Measurements from ENCODE around the gene RGL3. TPM values are rescaled to one million over a fixed set of nuclear protein-coding genes. Genes with fewer than 3 reads are reported as not detected.

RGL3 gene
- total and polyA plus RNA-seq, 9 of the 15 experiments (the other 6 are each of a cell fraction or from before 2014, with no cell fraction given), result 0.12 to 0.61 (median 0.32) TPM; not detected in 4

DNA sequence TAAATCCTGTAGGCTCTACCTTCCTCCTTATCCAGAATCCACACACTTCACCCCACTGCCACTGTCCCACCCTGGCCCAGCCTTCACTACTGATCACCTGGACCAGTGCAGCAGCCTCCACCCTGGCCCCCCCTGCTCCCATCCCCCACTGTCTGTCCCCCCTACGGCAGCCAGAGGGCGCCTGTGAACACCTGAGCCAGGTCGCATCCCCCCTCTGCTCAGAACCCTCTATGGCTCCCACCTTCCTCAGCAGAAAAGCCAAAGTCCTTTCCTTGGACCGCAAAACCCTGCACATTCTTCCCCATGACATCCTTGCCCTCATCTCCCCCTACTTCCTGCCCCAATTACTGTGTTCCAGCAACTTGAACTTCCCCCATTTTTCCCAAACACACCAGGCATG, 41.1 kb upstream of the RGL3 start (continued):
- TF ChIP-seq, protein P1, sequence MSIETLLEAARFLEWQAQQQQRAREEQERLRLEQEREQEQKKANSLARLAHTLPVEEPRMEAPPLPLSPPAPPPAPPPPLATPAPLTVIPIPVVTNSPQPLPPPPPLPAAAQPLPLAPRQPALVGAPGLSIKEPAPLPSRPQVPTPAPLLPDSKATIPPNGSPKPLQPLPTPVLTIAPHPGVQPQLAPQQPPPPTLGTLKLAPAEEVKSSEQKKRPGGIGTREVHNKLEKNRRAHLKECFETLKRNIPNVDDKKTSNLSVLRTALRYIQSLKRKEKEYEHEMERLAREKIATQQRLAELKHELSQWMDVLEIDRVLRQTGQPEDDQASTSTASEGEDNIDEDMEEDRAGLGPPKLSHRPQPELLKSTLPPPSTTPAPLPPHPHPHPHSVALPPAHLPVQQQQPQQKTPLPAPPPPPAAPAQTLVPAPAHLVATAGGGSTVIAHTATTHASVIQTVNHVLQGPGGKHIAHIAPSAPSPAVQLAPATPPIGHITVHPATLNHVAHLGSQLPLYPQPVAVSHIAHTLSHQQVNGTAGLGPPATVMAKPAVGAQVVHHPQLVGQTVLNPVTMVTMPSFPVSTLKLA (conservative IDR thresholded peaks at IDR 0.05), result no peak
- TF ChIP-seq, protein P2, sequence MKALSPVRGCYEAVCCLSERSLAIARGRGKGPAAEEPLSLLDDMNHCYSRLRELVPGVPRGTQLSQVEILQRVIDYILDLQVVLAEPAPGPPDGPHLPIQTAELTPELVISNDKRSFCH (CRISPR knock-in tag; IDR thresholded peaks at IDR 0.05), result no peak
- TF ChIP-seq, protein P2 (tag; IDR thresholded peaks at IDR 0.05), result no peak
- TF ChIP-seq, protein P3, sequence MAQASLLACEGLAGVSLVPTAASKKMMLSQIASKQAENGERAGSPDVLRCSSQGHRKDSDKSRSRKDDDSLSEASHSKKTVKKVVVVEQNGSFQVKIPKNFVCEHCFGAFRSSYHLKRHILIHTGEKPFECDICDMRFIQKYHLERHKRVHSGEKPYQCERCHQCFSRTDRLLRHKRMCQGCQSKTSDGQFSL (CRISPR knock-in tag; IDR thresholded peaks at IDR 0.05), result peak; percentile 87
- TF ChIP-seq, protein P3 (tag; IDR thresholded peaks at IDR 0.05), result peak in 1 of 2 experiments; percentile 66; a peak in 2 of 4 replicates
- TF ChIP-seq, protein P4, sequence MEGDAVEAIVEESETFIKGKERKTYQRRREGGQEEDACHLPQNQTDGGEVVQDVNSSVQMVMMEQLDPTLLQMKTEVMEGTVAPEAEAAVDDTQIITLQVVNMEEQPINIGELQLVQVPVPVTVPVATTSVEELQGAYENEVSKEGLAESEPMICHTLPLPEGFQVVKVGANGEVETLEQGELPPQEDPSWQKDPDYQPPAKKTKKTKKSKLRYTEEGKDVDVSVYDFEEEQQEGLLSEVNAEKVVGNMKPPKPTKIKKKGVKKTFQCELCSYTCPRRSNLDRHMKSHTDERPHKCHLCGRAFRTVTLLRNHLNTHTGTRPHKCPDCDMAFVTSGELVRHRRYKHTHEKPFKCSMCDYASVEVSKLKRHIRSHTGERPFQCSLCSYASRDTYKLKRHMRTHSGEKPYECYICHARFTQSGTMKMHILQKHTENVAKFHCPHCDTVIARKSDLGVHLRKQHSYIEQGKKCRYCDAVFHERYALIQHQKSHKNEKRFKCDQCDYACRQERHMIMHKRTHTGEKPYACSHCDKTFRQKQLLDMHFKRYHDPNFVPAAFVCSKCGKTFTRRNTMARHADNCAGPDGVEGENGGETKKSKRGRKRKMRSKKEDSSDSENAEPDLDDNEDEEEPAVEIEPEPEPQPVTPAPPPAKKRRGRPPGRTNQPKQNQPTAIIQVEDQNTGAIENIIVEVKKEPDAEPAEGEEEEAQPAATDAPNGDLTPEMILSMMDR (IDR thresholded peaks at IDR 0.05 in 2 of 3, conservative IDR thresholded peaks at IDR 0.05 in 1 of 3; ENCODE audit: insufficient read depth in 2 of 3, low read depth in 1 of 3, low read length in 3 of 3), result peak; percentile 38 to 63 (median 50); a peak in 4 of 6 replicates
- TF ChIP-seq, protein P5, sequence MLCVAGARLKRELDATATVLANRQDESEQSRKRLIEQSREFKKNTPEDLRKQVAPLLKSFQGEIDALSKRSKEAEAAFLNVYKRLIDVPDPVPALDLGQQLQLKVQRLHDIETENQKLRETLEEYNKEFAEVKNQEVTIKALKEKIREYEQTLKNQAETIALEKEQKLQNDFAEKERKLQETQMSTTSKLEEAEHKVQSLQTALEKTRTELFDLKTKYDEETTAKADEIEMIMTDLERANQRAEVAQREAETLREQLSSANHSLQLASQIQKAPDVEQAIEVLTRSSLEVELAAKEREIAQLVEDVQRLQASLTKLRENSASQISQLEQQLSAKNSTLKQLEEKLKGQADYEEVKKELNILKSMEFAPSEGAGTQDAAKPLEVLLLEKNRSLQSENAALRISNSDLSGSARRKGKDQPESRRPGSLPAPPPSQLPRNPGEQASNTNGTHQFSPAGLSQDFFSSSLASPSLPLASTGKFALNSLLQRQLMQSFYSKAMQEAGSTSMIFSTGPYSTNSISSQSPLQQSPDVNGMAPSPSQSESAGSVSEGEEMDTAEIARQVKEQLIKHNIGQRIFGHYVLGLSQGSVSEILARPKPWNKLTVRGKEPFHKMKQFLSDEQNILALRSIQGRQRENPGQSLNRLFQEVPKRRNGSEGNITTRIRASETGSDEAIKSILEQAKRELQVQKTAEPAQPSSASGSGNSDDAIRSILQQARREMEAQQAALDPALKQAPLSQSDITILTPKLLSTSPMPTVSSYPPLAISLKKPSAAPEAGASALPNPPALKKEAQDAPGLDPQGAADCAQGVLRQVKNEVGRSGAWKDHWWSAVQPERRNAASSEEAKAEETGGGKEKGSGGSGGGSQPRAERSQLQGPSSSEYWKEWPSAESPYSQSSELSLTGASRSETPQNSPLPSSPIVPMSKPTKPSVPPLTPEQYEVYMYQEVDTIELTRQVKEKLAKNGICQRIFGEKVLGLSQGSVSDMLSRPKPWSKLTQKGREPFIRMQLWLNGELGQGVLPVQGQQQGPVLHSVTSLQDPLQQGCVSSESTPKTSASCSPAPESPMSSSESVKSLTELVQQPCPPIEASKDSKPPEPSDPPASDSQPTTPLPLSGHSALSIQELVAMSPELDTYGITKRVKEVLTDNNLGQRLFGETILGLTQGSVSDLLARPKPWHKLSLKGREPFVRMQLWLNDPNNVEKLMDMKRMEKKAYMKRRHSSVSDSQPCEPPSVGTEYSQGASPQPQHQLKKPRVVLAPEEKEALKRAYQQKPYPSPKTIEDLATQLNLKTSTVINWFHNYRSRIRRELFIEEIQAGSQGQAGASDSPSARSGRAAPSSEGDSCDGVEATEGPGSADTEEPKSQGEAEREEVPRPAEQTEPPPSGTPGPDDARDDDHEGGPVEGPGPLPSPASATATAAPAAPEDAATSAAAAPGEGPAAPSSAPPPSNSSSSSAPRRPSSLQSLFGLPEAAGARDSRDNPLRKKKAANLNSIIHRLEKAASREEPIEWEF (CRISPR knock-in tag; IDR thresholded peaks at IDR 0.05), result no peak
- TF ChIP-seq NR3C1 (CRISPR knock-in tag; IDR thresholded peaks at IDR 0.05) (no peak), BCOR (IDR thresholded peaks at IDR 0.05) (peak; percentile 97), SOX6 (IDR thresholded peaks at IDR 0.05) (no peak), PCBP2 (IDR thresholded peaks at IDR 0.05; ENCODE audit: low read depth, low read length, poor library complexity, severe bottlenecking) (no peak), ARNT (IDR thresholded peaks at IDR 0.05) (no peak), ZNF561 (CRISPR knock-in tag; conservative IDR thresholded peaks at IDR 0.05) (no peak), CBX1 (IDR thresholded peaks at IDR 0.05; ENCODE audit: low read depth) (peak; percentile 59; the same call in 1 of the 2 replicates), ELF1 (tag; IDR thresholded peaks at IDR 0.05) (no peak)
- TF ChIP-seq, protein P6, sequence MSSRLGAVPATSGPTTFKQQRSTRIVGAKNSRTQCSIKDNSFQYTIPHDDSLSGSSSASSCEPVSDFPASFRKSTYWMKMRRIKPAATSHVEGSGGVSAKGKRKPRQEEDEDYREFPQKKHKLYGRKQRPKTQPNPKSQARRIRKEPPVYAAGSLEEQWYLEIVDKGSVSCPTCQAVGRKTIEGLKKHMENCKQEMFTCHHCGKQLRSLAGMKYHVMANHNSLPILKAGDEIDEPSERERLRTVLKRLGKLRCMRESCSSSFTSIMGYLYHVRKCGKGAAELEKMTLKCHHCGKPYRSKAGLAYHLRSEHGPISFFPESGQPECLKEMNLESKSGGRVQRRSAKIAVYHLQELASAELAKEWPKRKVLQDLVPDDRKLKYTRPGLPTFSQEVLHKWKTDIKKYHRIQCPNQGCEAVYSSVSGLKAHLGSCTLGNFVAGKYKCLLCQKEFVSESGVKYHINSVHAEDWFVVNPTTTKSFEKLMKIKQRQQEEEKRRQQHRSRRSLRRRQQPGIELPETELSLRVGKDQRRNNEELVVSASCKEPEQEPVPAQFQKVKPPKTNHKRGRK (tag; IDR thresholded peaks at IDR 0.05), result no peak
